ENCODE results near the gene ADGRL2. TPM values are rescaled to one million over a fixed set of nuclear protein-coding genes. Genes with fewer than 3 reads are reported as not detected.

The ADGRL2 gene
- total and polyA plus RNA-seq, 2 experiments from 2014 or later, result 38.2 to 90.3 TPM

GRCh38 chr1:82019508-82019907 lies 218.8 kb downstream of the ADGRL2 start:
- Mint-ChIP-seq H3K27me3 (ENCODE audit: insufficient read depth, low read depth, poor library complexity) (no peaks in the 10 kb centered on the region), H3K36me3 (ENCODE audit: low read depth) (no peaks in the 10 kb centered on the region; the same call in 1 of the 3 replicates), H3K4me3 (no peak overlapping the region), H3K4me1 (no peaks in the 10 kb centered on the region), H3K9me3 (peaks cover 2% of the 10 kb centered on the region; the same call in 2 of the 3 replicates), H3K27ac (no peak overlapping the region)
- Histone ChIP-seq H3K4me1 (ENCODE audit: insufficient read depth) (no peaks in the 10 kb centered on the region), H3K36me3 (ENCODE audit: insufficient read depth) (no peaks in the 10 kb centered on the region), H3K9me2 (ENCODE audit: insufficient read depth) (no peaks in the 10 kb centered on the region), H3K4me2 (no peak overlapping the region), H3K79me2 (replicated peaks; ENCODE audit: insufficient read depth) (no peaks in the 10 kb centered on the region), H3F3A (replicated peaks; ENCODE audit: low read depth) (no peaks in the 10 kb centered on the region), H3K27ac (ENCODE audit: low read depth) (no peak overlapping the region), H4K20me1 (replicated peaks; ENCODE audit: insufficient read depth) (no peaks in the 10 kb centered on the region), H3K27me3 (ENCODE audit: insufficient read depth) (no peaks in the 10 kb centered on the region), H2AFZ (no peak overlapping the region), H3K4me3 (no peak overlapping the region)
- no peak for TF ChIP-seq ZNF114 (CRISPR knock-in tag; IDR thresholded peaks at IDR 0.05)
- TF ChIP-seq EZH2phosphoT487 (IDR thresholded peaks at IDR 0.05; ENCODE audit: unreplicated experiment), result no peak
- no peak for TF ChIP-seq EZH2 (IDR thresholded peaks at IDR 0.05; ENCODE audit: low read depth, unreplicated experiment)
- no peak for TF ChIP-seq CTCF (conservative IDR thresholded peaks at IDR 0.05; ENCODE audit: low read depth in 2 of 2)
- no peak for TF ChIP-seq NANOG (IDR thresholded peaks at IDR 0.05; ENCODE audit: borderline replicate concordance)
- no peak for TF ChIP-seq POLR2AphosphoS5 (IDR thresholded peaks at IDR 0.05; ENCODE audit: low read depth)
- no peak for TF ChIP-seq STAT1 (IDR thresholded peaks at IDR 0.05; ENCODE audit: unreplicated experiment)
- TF ChIP-seq REST (IDR thresholded peaks at IDR 0.05; ENCODE audit: unreplicated experiment), result no peak
- no peak for TF ChIP-seq ZNF331 (CRISPR knock-in tag; IDR thresholded peaks at IDR 0.05; ENCODE audit: low read depth)
- TF ChIP-seq ETS1 (IDR thresholded peaks at IDR 0.05), result no peak
- TF ChIP-seq JUNB (IDR thresholded peaks at IDR 0.05; ENCODE audit: unreplicated experiment), result no peak
- no peak for TF ChIP-seq ZNF462 (CRISPR knock-in tag; IDR thresholded peaks at IDR 0.05)
- TF ChIP-seq CREB1 (CRISPR knock-in tag; IDR thresholded peaks at IDR 0.05; ENCODE audit: low read depth), result no peak
- ATAC-seq, result no peak
- DNase-seq (ENCODE audit: low spot score), result no peak
